Right lobe of liver (tissue), 6 donors: ENCODE data around the gene CPLX1. TPM values are rescaled to one million over a fixed set of nuclear protein-coding genes. Genes with fewer than 3 reads are reported as not detected.
A peak's percentile ranks its signal among the peaks of the same experiment; 100 is the strongest.

Source experiments
- ATAC-seq, 4 donors: fragments of 200-7000 bp; cut with Tn5 transposase; one replicate each; pipeline ENCODE4 v1.9.1; 2020; ENCODE audit warnings: mild to moderate bottlenecking in 4 of 4, moderate library complexity in 4 of 4
- DNase-seq, 3 donors: peaks; one replicate each; pipeline ENCODE4 v3.0.0-alpha.2; 2020
- H3K27ac ChIP-seq, 3 donors: fragments of 200-600 bp; one replicate each; pipeline ENCODE4 v1.8.0; 2022
- H3K27me3 ChIP-seq, 2 donors: fragments of 200-600 bp; one replicate each; pipeline ENCODE4 v1.8.0; 2022
- H3K36me3 ChIP-seq, 4 donors: fragments of 200-600 bp; sonication (generic) in 1 of 4; one replicate each; pipeline versions ENCODE4 v1.5.1 to v1.8.0; 2017 to 2022; ENCODE audit warnings: control low read depth in 1 of 4
- H3K4me1 ChIP-seq, 4 donors: fragments of 200-600 bp; sonication (generic) in 1 of 4; one replicate each; pipeline versions ENCODE4 v1.5.1 to v1.8.0; 2017 to 2022; ENCODE audit warnings: control low read depth in 1 of 4
- H3K4me3 ChIP-seq, 3 donors: fragments of 200-600 bp; one replicate each; pipeline ENCODE4 v1.8.0; 2022
- H3K9me3 ChIP-seq, 4 donors: fragments of 200-600 bp; sonication (generic) in 1 of 4; one replicate each; pipeline versions ENCODE4 v1.5.1 to v1.8.0; 2017 to 2022; ENCODE audit warnings: control low read depth in 1 of 4
- CTCF ChIP-seq, 4 donors: fragments of 200-600 bp in 3 of 4; fragments of 450-650 bp in 1 of 4; IDR thresholded peaks; one replicate each; pipeline versions ENCODE4 v1.5.1 to v1.8.0; 2016 to 2022; ENCODE audit warnings: antibody characterized with exemption in 4 of 4, mild to moderate bottlenecking in 2 of 4
- POLR2A ChIP-seq: fragments of 450-650 bp; IDR thresholded peaks from one replicate; pipeline ENCODE4 v1.6.1; 2017; ENCODE audit warnings: antibody characterized with exemption, mild to moderate bottlenecking
- WGBS: methylation state at CpG from one replicate; pipeline ENCODE4 v1.1.6; 2018; ENCODE audit warnings: low coverage, low lambda C conversion rate; ENCODE audit not compliant: insufficient coverage; ENCODE audit errors: missing lambda C conversion rate; 5-methylcytosine and 5-hydroxymethylcytosine counted together
- intact Hi-C, 2 donors: fragments of 100-400 bp; cut with DNase I; formaldehyde crosslinking; loops; one replicate each; pipeline versions ENCODE4 v1.11.2 to v1.14.1; 2022
- total RNA-seq, 6 experiments: library from RNA; depleted of rRNA in 2 of 6; stranded (reverse); fragments of >200 nt in 2 of 6; fragmentation: NEBNext Ultra II Directional in 3 of 6; extraction: Animal tissue kit (Norgen Biotek cat#: 25700) in 3 of 6; gene quantifications; one replicate each; pipeline versions ENCODE4 v1.1.0 to v1.2.4, GENCODE V29; 2016 to 2023
- donor health status: DM: no; HTN: yes; CAD: no.
- donor health status: DM: no; HTN: no; CAD: no.
- donor health status: DM: no; HTN: no; CAD: no.
- donor health status: DM: no; HTN: yes; CAD: no.
- donor health status: DM: no; HTN: yes; CAD: no.

Gene CPLX1
- total RNA-seq, 6 experiments from 2014 or later: 0.86 to 3.7 (median 2.4) TPM

- no peaks in the 10 kb centered on the region for H3K4me1 ChIP-seq
- H3K36me3 ChIP-seq: peaks cover 0 to 47% (median 13%) of the 10 kb centered on the region in 4 donors
- no peak overlapping the region for H3K4me3 ChIP-seq
- no peaks in the 10 kb centered on the region for H3K9me3 ChIP-seq
- WGBS: 82% methylated on average over 3 of the region's 3 CpGs
- intact Hi-C loops: no loop called here
- no peak overlapping the region for H3K27ac ChIP-seq
- DNase-seq (peak in 1 of 3 donors; percentile 11), ATAC-seq (no peak)
- H3K27me3 ChIP-seq: no peaks in the 10 kb centered on the region
- TF ChIP-seq CTCF (IDR thresholded peaks at IDR 0.05): no peak
- TF ChIP-seq POLR2A: no peak
Observed at GRCh38 chr4:856225-856901, 30.4 kb upstream of the CPLX1 start.

GRCh38 chr4:855880-856224, 29.9 kb upstream of the CPLX1 start:
- Histone ChIP-seq H3K4me3 (no peak overlapping the region), H3K9me3 (no peaks in the 10 kb centered on the region), H3K27ac (no peak overlapping the region), H3K4me1 (no peaks in the 10 kb centered on the region), H3K36me3 (peaks cover 0 to 44% (median 13%) of the 10 kb centered on the region in 4 donors), H3K27me3 (no peaks in the 10 kb centered on the region)
- ATAC-seq (no peak), DNase-seq (no peak)
- 40% methylated on average over 1 of the region's 1 CpG for WGBS
- TF ChIP-seq POLR2A: no peak
- no peak for TF ChIP-seq CTCF (IDR thresholded peaks at IDR 0.05)
- intact Hi-C loops: no loop called here

- no peak for TF ChIP-seq POLR2A
- no peak for TF ChIP-seq CTCF (IDR thresholded peaks at IDR 0.05)
- Histone ChIP-seq H3K27ac (no peak overlapping the region), H3K9me3 (no peaks in the 10 kb centered on the region), H3K36me3 (peaks cover 0 to 32% (median 10%) of the 10 kb centered on the region in 4 donors), H3K4me3 (no peak overlapping the region), H3K27me3 (no peaks in the 10 kb centered on the region), H3K4me1 (no peaks in the 10 kb centered on the region)
- DNase-seq: peak in 1 of 3 donors; percentile 15
- 100% methylated on average over 1 of the region's 11 CpGs for WGBS
- no peak for ATAC-seq
- intact Hi-C loops: no loop called here
Observed at GRCh38 chr4:854356-854755, 28.4 kb upstream of the CPLX1 start.

GRCh38 chr4:853416-853781, 27.5 kb upstream of the CPLX1 start:
- 92% methylated on average over 9 of the region's 33 CpGs for WGBS
- Histone ChIP-seq H3K27ac (no peak overlapping the region), H3K36me3 (peaks cover 0 to 24% (median 3%) of the 10 kb centered on the region in 4 donors), H3K27me3 (no peaks in the 10 kb centered on the region), H3K9me3 (no peaks in the 10 kb centered on the region), H3K4me1 (no peaks in the 10 kb centered on the region), H3K4me3 (no peak overlapping the region)
- TF ChIP-seq POLR2A (no peak), CTCF (IDR thresholded peaks at IDR 0.05) (no peak)
- DNase-seq: peak in 1 of 3 donors; percentile 52
- ATAC-seq: no peak
- intact Hi-C loops: no loop called here
